OCI-LY1 (cell line): ENCODE data around the gene AP5S1.

Source experiments
- EZH2 ChIP-seq: fragments of 200-600 bp; sonication (generic), shearing (Covaris generic); IDR thresholded peaks from 2 replicates; pipeline ENCODE4 v1.8.0; 2017; ENCODE audit warnings: borderline replicate concordance, mixed run types, mild to moderate bottlenecking, antibody characterized with exemption, low read length, moderate library complexity, mixed read lengths
- TF ChIP-seq, protein P1 (sequence below): fragments of 200-600 bp; sonication (generic), shearing (Covaris generic); IDR thresholded peaks from 2 replicates; pipeline ENCODE4 v1.5.1; 2017; ENCODE audit warnings: mild to moderate bottlenecking, antibody characterized with exemption, low read length, moderate library complexity, mixed read lengths

GRCh38 chr20:3847429-3847940 lies 27.1 kb downstream of the AP5S1 start:
- TF ChIP-seq, protein P1, sequence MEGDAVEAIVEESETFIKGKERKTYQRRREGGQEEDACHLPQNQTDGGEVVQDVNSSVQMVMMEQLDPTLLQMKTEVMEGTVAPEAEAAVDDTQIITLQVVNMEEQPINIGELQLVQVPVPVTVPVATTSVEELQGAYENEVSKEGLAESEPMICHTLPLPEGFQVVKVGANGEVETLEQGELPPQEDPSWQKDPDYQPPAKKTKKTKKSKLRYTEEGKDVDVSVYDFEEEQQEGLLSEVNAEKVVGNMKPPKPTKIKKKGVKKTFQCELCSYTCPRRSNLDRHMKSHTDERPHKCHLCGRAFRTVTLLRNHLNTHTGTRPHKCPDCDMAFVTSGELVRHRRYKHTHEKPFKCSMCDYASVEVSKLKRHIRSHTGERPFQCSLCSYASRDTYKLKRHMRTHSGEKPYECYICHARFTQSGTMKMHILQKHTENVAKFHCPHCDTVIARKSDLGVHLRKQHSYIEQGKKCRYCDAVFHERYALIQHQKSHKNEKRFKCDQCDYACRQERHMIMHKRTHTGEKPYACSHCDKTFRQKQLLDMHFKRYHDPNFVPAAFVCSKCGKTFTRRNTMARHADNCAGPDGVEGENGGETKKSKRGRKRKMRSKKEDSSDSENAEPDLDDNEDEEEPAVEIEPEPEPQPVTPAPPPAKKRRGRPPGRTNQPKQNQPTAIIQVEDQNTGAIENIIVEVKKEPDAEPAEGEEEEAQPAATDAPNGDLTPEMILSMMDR = no peak
- TF ChIP-seq EZH2 = no peak
